A549 (cell line): ENCODE measurements around the gene MLLT11. TPM values are rescaled to one million over a fixed set of nuclear protein-coding genes. Genes with fewer than 3 reads are reported as not detected.
A peak's percentile ranks its signal among the peaks of the same experiment; 100 is the strongest.

Experiments used
- ATAC-seq, 2 experiments: fragments of 200-7000 bp in 1 of 2; fragments of >200 bp in 1 of 2; cut with Nextera tagmentation in 1 of 2; cut with Tn5 transposase in 1 of 2; 3 replicates each; pipeline versions ENCODE4 v1.8.0 to v1.9.1; 2018 to 2020; ENCODE audit warnings: mild to moderate bottlenecking in 1 of 2, moderate library complexity in 1 of 2
- CTCF ChIA-PET: fragments of 300-600 bp; sonication (Branson Sonifier 250); formaldehyde crosslinking; extraction: SDS; loops from one replicate; lab custom pipeline; 2021; ENCODE audit warnings: antibody characterized with exemption, inconsistent platforms; lab: Yijun Ruan, JAX
- POLR2A ChIA-PET: fragments of 350-600 bp; formaldehyde crosslinking; extraction: SDS; loops from one replicate; lab custom pipeline; 2021; ENCODE audit warnings: antibody characterized with exemption, inconsistent platforms; lab: Yijun Ruan, JAX
- DNase-seq, 2 experiments: peaks; one replicate each; pipeline versions ENCODE4 v3.0.0 to v3.0.0-alpha.2; 2011 to 2016; ENCODE audit warnings: low read depth in 1 of 2, low spot score in 1 of 2
- FAIRE-seq: peaks from 2 replicates; lab custom pipeline; 2011; peaks lifted over from hg19 to GRCh38; lab: Jason Lieb, UNC
- H3K27ac ChIP-seq, 2 experiments: fragments of >200 bp; sonication (Bioruptor Twin); formaldehyde crosslinking; 3 replicates each; pipeline ENCODE4 v1.5.1; 2016 to 2017
- H3K4me1 ChIP-seq: fragments of >200 bp; sonication (Bioruptor Twin); formaldehyde crosslinking; 3 replicates; pipeline ENCODE4 v1.6.1; 2016
- H3K4me2 ChIP-seq: fragments of >200 bp; sonication (Bioruptor Twin); formaldehyde crosslinking; 3 replicates; pipeline ENCODE4 v1.6.1; 2016
- H3K4me3 ChIP-seq: fragments of >200 bp; sonication (Bioruptor Twin); formaldehyde crosslinking; 3 replicates; pipeline ENCODE4 v1.5.1; 2016
- H3K9me3 ChIP-seq: fragments of >200 bp; sonication (Bioruptor Twin); formaldehyde crosslinking; 3 replicates; pipeline ENCODE4 v1.6.1; 2016
- CBX2 ChIP-seq: fragments of 200-600 bp; sonication (generic); IDR thresholded peaks from 2 replicates; pipeline ENCODE4 v1.6.1; 2016; ENCODE audit warnings: low read depth, mild to moderate bottlenecking, borderline replicate concordance
- CBX8 ChIP-seq: fragments of 200-600 bp; sonication (generic); IDR thresholded peaks from 2 replicates; pipeline ENCODE4 v1.6.1; 2016
- CHD4 ChIP-seq: fragments of 200-600 bp; sonication (generic); IDR thresholded peaks from 2 replicates; pipeline ENCODE4 v1.6.1; 2016; ENCODE audit warnings: antibody characterized with exemption, mild to moderate bottlenecking, borderline replicate concordance
- EP300 ChIP-seq, 2 experiments: fragments of >200 bp; sonication (Bioruptor Twin); formaldehyde crosslinking; IDR thresholded peaks; 2 replicates in 1 of 2; 3 replicates in 1 of 2; pipeline ENCODE4 v1.6.1; 2016 to 2017
- ESRRA ChIP-seq: fragments of 150-350 bp; IDR thresholded peaks from 2 replicates; pipeline ENCODE4 v1.6.1; 2014; ENCODE audit warnings: mild to moderate bottlenecking, low read length, borderline replicate concordance
- FOSB ChIP-seq: fragments of 250-450 bp; sonication (Bioruptor Pico); IDR thresholded peaks from 2 replicates; pipeline ENCODE4 v1.5.0; 2020; ENCODE audit warnings: mild to moderate bottlenecking, moderate library complexity
- FOSL2 ChIP-seq, 2 experiments: fragments of 450-650 bp in 1 of 2; fragments of >200 bp in 1 of 2; sonication (Bioruptor Twin) in 1 of 2; formaldehyde crosslinking; IDR thresholded peaks; 2 replicates each; pipeline versions ENCODE4 v1.5.0 to v1.6.1; 2016 to 2020; ENCODE audit warnings: mild to moderate bottlenecking in 1 of 2, moderate library complexity in 1 of 2
- FOXS1 ChIP-seq: fragments of 250-450 bp; sonication (Bioruptor Pico); IDR thresholded peaks from 2 replicates; pipeline ENCODE4 v1.5.0; 2020; ENCODE audit warnings: mild to moderate bottlenecking, moderate library complexity
- HEYL ChIP-seq: fragments of 250-450 bp; sonication (Bioruptor Pico); IDR thresholded peaks from 2 replicates; pipeline ENCODE4 v1.8.0; 2021; ENCODE audit warnings: mild to moderate bottlenecking, moderate library complexity
- HOXA7 ChIP-seq: fragments of 250-450 bp; sonication (Bioruptor Pico); IDR thresholded peaks from 2 replicates; pipeline ENCODE4 v1.5.0; 2020; ENCODE audit warnings: mild to moderate bottlenecking, moderate library complexity
- HOXB5 ChIP-seq: fragments of 250-450 bp; sonication (Bioruptor Pico); IDR thresholded peaks from 2 replicates; pipeline ENCODE4 v1.5.0; 2020; ENCODE audit warnings: mild to moderate bottlenecking, moderate library complexity
- KDM1A ChIP-seq: fragments of 200-600 bp; sonication (generic); IDR thresholded peaks from 2 replicates; pipeline ENCODE4 v1.6.1; 2016; ENCODE audit warnings: low read depth, mild to moderate bottlenecking
- NFE2L2 ChIP-seq: fragments of 150-350 bp; conservative IDR thresholded peaks from 2 replicates; pipeline ENCODE4 v1.6.1; 2014; ENCODE audit warnings: low read length
- NPAS2 ChIP-seq: fragments of 250-450 bp; sonication (Bioruptor Pico); IDR thresholded peaks from 2 replicates; pipeline ENCODE4 v1.8.0; 2022; ENCODE audit warnings: mild to moderate bottlenecking, moderate library complexity, borderline replicate concordance
- NR3C1 ChIP-seq: fragments of >200 bp; sonication (Bioruptor Twin); formaldehyde crosslinking; IDR thresholded peaks from 3 replicates; pipeline ENCODE4 v1.6.1; 2017
- RARB ChIP-seq: fragments of 250-450 bp; sonication (Bioruptor Pico); IDR thresholded peaks from 2 replicates; pipeline ENCODE4 v1.8.0; 2021; ENCODE audit warnings: mild to moderate bottlenecking, moderate library complexity
- RFX5 ChIP-seq: fragments of 450-650 bp; IDR thresholded peaks from 2 replicates; pipeline ENCODE4 v1.7.1; 2014; ENCODE audit warnings: antibody characterized with exemption, mild to moderate bottlenecking, moderate library complexity
- TP53 ChIP-seq: fragments of 250-450 bp; sonication (Bioruptor Pico); IDR thresholded peaks from 2 replicates; pipeline ENCODE4 v1.5.0; 2021; ENCODE audit warnings: mild to moderate bottlenecking, moderate library complexity
- ZSCAN20 ChIP-seq: fragments of 250-450 bp; sonication (Bioruptor Pico); IDR thresholded peaks from 2 replicates; pipeline ENCODE4 v1.8.0; 2022; ENCODE audit warnings: mild to moderate bottlenecking, moderate library complexity
- WGBS: methylation state at CpG from one replicate; pipeline ENCODE4 v1.1.6; 2017; ENCODE audit errors: missing lambda C conversion rate; 5-methylcytosine and 5-hydroxymethylcytosine counted together
- polyA plus RNA-seq, 4 experiments: library from polyadenylated mRNA; depleted of rRNA in 3 of 4; stranded (reverse); fragments of >200 nt; fragmentation: RNase III in 1 of 4; extraction: RNeasy Plus Mini Kit Qiagen cat#74134 plus additional on column Dnase treatment in 1 of 4; gene quantifications; 2 replicates in 3 of 4; 3 replicates in 1 of 4; pipeline ENCODE4 v1.2.3, GENCODE V29; 2011 to 2017
- small RNA-seq, 6 experiments: library from RNA; depleted of rRNA; stranded (forward); fragments of <200 nt; gene quantifications; one replicate each; pipeline ENCODE3, GENCODE V24; 2012
- TF ChIP-seq, protein P1 (sequence below): fragments of 250-450 bp; sonication (Bioruptor Pico); IDR thresholded peaks from 2 replicates; pipeline ENCODE4 v1.5.0; 2020; ENCODE audit warnings: low read depth, mild to moderate bottlenecking, moderate library complexity
- TF ChIP-seq, protein P2 (sequence below): fragments of 450-650 bp; IDR thresholded peaks from 2 replicates; pipeline ENCODE4 v1.6.1; 2014; ENCODE audit warnings: antibody characterized with exemption
- TF ChIP-seq, protein P3 (sequence below): fragments of >200 bp; sonication (Bioruptor Twin); formaldehyde crosslinking; IDR thresholded peaks from 3 replicates; pipeline ENCODE4 v1.6.1; 2016
- TF ChIP-seq, protein P4 (sequence below): IDR thresholded peaks from 2 replicates; pipeline ENCODE4 v1.6.1; 2012

Gene MLLT11
- polyA plus RNA-seq, 2 of the 4 experiments (the other 2 are of a cell fraction): 28.2 to 33.7 TPM

DNA sequence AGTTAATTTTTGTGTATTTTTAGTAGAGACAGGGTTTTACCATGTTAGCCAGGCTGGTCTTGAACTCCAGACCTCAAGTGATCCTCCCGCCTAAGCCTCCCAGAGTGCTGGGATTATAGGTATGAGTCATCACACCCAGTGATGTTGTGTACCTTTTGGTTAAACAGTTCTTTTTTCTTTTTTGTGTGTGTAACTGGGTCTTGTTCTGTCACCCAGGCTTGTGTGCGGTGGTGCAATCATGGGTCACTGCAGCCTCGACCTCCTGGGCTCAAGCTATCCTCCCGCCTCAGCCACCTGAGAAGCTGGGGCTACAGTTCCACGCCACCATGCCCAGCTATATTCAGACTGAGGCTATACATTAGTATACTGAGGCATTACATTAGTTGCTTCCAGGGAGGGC is 48.1 kb downstream of the MLLT11 start:
- no peak overlapping the region for H3K4me2 ChIP-seq
- no peaks in the 10 kb centered on the region for H3K9me3 ChIP-seq
- ATAC-seq (no peak), DNase-seq (no peak), FAIRE-seq (no peak)
- ChIA-PET CTCF (interaction anchor here (0.7 to 1.6 kb wide), 6 partner anchors 9 to 49 kb away, joined by 3 to 8 read pairs (median 4); no protein-coding TSS in a partner anchor), POLR2A (interaction anchor here (0.5 kb wide), 1 partner anchor 199 kb away, joined by 3 read pairs; no protein-coding TSS in a partner anchor)
- H3K4me3 ChIP-seq: no peak overlapping the region
- no peak overlapping the region for H3K27ac ChIP-seq
- TF ChIP-seq KDM1A: no peak
- TF ChIP-seq CBX8: no peak
- TF ChIP-seq, protein P1, sequence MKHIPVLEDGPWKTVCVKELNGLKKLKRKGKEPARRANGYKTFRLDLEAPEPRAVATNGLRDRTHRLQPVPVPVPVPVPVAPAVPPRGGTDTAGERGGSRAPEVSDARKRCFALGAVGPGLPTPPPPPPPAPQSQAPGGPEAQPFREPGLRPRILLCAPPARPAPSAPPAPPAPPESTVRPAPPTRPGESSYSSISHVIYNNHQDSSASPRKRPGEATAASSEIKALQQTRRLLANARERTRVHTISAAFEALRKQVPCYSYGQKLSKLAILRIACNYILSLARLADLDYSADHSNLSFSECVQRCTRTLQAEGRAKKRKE (CRISPR knock-in tag): no peak
- TF ChIP-seq FOSL2 (IDR thresholded peaks at IDR 0.05): no peak
- peak; percentile 60; the same call in 1 of the 2 replicates for TF ChIP-seq FOSL2 (CRISPR knock-in tag; IDR thresholded peaks at IDR 0.05)
- TF ChIP-seq, protein P2, sequence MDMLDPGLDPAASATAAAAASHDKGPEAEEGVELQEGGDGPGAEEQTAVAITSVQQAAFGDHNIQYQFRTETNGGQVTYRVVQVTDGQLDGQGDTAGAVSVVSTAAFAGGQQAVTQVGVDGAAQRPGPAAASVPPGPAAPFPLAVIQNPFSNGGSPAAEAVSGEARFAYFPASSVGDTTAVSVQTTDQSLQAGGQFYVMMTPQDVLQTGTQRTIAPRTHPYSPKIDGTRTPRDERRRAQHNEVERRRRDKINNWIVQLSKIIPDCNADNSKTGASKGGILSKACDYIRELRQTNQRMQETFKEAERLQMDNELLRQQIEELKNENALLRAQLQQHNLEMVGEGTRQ: no peak
- TF ChIP-seq EP300 (IDR thresholded peaks at IDR 0.05): no peak
- TF ChIP-seq FOXS1 (CRISPR knock-in tag): no peak
- TF ChIP-seq RFX5: no peak
- H3K4me1 ChIP-seq: peaks cover 8% of the 10 kb centered on the region; the same call in 1 of the 3 replicates
- WGBS: 81% methylated on average over 5 of the region's 5 CpGs

DNA sequence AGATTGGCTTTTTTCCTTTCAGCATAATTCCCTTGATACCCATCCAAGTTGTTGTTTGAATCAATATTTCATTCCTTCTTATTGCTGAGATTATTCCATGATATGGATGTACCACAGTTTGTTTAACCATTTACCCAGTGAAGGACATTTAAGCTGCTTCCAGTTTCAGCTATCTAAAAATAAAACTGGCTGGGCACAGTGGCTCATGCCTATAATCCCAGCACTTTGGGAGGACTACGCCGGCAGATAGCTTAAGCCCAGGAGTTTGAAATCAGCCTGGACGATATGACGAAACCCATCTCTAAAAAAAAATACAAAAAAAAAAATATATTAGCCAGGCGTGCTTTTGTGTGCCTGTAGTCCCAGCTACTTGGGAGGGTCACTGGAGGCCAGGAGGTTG is 53.7 kb downstream of the MLLT11 start:
- Histone ChIP-seq H3K4me1 (no peaks in the 10 kb centered on the region), H3K9me3 (no peaks in the 10 kb centered on the region), H3K4me3 (no peak overlapping the region), H3K4me2 (no peak overlapping the region), H3K27ac (no peak overlapping the region)
- FAIRE-seq (no peak), ATAC-seq (no peak), DNase-seq (no peak)
- 90% methylated on average over 5 of the region's 5 CpGs for WGBS
- POLR2A ChIA-PET: no interaction called here
- TF ChIP-seq HEYL: no peak
- TF ChIP-seq NFE2L2: no peak
- TF ChIP-seq, protein P3, sequence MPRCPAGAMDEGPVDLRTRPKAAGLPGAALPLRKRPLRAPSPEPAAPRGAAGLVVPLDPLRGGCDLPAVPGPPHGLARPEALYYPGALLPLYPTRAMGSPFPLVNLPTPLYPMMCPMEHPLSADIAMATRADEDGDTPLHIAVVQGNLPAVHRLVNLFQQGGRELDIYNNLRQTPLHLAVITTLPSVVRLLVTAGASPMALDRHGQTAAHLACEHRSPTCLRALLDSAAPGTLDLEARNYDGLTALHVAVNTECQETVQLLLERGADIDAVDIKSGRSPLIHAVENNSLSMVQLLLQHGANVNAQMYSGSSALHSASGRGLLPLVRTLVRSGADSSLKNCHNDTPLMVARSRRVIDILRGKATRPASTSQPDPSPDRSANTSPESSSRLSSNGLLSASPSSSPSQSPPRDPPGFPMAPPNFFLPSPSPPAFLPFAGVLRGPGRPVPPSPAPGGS: no peak
- no peak for TF ChIP-seq FOSB (CRISPR knock-in tag)
- TF ChIP-seq ESRRA: no peak
- TF ChIP-seq RFX5: no peak
- TF ChIP-seq HOXB5: no peak
- TF ChIP-seq NPAS2 (CRISPR knock-in tag): no peak
- no peak for TF ChIP-seq CBX2
- TF ChIP-seq CBX8: no peak
- TF ChIP-seq EP300 (IDR thresholded peaks at IDR 0.05): no peak
- no peak for TF ChIP-seq HOXA7 (CRISPR knock-in tag)
- TF ChIP-seq, protein P1 (CRISPR knock-in tag): no peak
- no peak for TF ChIP-seq CHD4
- TF ChIP-seq RARB: no peak
- no peak for TF ChIP-seq NR3C1
- TF ChIP-seq ZSCAN20: no peak
- TF ChIP-seq, protein P4, sequence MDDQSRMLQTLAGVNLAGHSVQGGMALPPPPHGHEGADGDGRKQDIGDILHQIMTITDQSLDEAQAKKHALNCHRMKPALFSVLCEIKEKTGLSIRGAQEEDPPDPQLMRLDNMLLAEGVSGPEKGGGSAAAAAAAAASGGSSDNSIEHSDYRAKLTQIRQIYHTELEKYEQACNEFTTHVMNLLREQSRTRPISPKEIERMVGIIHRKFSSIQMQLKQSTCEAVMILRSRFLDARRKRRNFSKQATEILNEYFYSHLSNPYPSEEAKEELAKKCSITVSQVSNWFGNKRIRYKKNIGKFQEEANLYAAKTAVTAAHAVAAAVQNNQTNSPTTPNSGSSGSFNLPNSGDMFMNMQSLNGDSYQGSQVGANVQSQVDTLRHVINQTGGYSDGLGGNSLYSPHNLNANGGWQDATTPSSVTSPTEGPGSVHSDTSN: no peak
- no peak for TF ChIP-seq TP53 (CRISPR knock-in tag)
- CTCF ChIA-PET: interaction anchor here (0.7 kb wide), 1 partner anchor 19 kb away, joined by 4 read pairs; no protein-coding TSS in a partner anchor

Small RNA genes lying within 50 kb of the gene (small RNA-seq; reads per million reads assigned to genes)
- gene RNU6-884P: 0 to 2.1 (median 0.42) reads per million in 6 experiments

Other genes with a start within 250 kb of the MLLT11 start
- gene ARNT, start 183.8 kb upstream of the MLLT11 start, polyA plus RNA-seq (2011; rRNA removed): 25.6 and 30.8 TPM in 2 replicates
- 13.8 to 17.6 TPM (median 17.6 TPM) in 3 replicates for gene ARNT, start 183.8 kb upstream of the MLLT11 start, polyA plus RNA-seq (2017; fragmentation: RNase III; extraction: RNeasy Plus Mini Kit Qiagen cat#74134 plus additional on column Dnase treatment)
- gene CTXND2, start 173.3 kb upstream of the MLLT11 start, polyA plus RNA-seq (2011; rRNA removed): not detected in 2 replicates
- gene CTXND2, start 173.3 kb upstream of the MLLT11 start, polyA plus RNA-seq (2017; fragmentation: RNase III; extraction: RNeasy Plus Mini Kit Qiagen cat#74134 plus additional on column Dnase treatment): not detected in 3 replicates
- gene SETDB1, start 134.0 kb upstream of the MLLT11 start, polyA plus RNA-seq (2011; rRNA removed): 48.8 and 56.9 TPM in 2 replicates
- gene SETDB1, start 134.0 kb upstream of the MLLT11 start, polyA plus RNA-seq (2017; fragmentation: RNase III; extraction: RNeasy Plus Mini Kit Qiagen cat#74134 plus additional on column Dnase treatment): 25.1 to 27.6 TPM (median 25.2 TPM) in 3 replicates
- gene CERS2, start 85.6 kb upstream of the MLLT11 start, polyA plus RNA-seq (2011; rRNA removed): 356 and 395 TPM in 2 replicates
- gene CERS2, start 85.6 kb upstream of the MLLT11 start, polyA plus RNA-seq (2017; fragmentation: RNase III; extraction: RNeasy Plus Mini Kit Qiagen cat#74134 plus additional on column Dnase treatment): 183 to 196 TPM (median 196 TPM) in 3 replicates
- 2.2 and 3.3 TPM in 2 replicates for gene ANXA9, start 78.1 kb upstream of the MLLT11 start, polyA plus RNA-seq (2011; rRNA removed)
- gene ANXA9, start 78.1 kb upstream of the MLLT11 start, polyA plus RNA-seq (2017; fragmentation: RNase III; extraction: RNeasy Plus Mini Kit Qiagen cat#74134 plus additional on column Dnase treatment): 1.5 to 2.1 TPM (median 1.7 TPM) in 3 replicates
- gene MINDY1, start 53.5 kb upstream of the MLLT11 start, polyA plus RNA-seq (2011; rRNA removed): 5.2 and 7.9 TPM in 2 replicates
- 4.0 to 4.8 TPM (median 4.8 TPM) in 3 replicates for gene MINDY1, start 53.5 kb upstream of the MLLT11 start, polyA plus RNA-seq (2017; fragmentation: RNase III; extraction: RNeasy Plus Mini Kit Qiagen cat#74134 plus additional on column Dnase treatment)
- 27.0 and 27.5 TPM in 2 replicates for gene PRUNE1, start 51.9 kb upstream of the MLLT11 start, polyA plus RNA-seq (2011; rRNA removed)
- 11.1 to 11.9 TPM (median 11.1 TPM) in 3 replicates for gene PRUNE1, start 51.9 kb upstream of the MLLT11 start, polyA plus RNA-seq (2017; fragmentation: RNase III; extraction: RNeasy Plus Mini Kit Qiagen cat#74134 plus additional on column Dnase treatment)
- 0.30 and 0.38 TPM in 2 replicates for gene BNIPL, start 23.8 kb upstream of the MLLT11 start, polyA plus RNA-seq (2011; rRNA removed)
- 0.22 to 0.51 TPM (median 0.28 TPM) in 3 replicates for gene BNIPL, start 23.8 kb upstream of the MLLT11 start, polyA plus RNA-seq (2017; fragmentation: RNase III; extraction: RNeasy Plus Mini Kit Qiagen cat#74134 plus additional on column Dnase treatment)
- 2.9 and 3.3 TPM in 2 replicates for gene C1orf56, start 12.6 kb upstream of the MLLT11 start, polyA plus RNA-seq (2011; rRNA removed)
- gene C1orf56, start 12.6 kb upstream of the MLLT11 start, polyA plus RNA-seq (2017; fragmentation: RNase III; extraction: RNeasy Plus Mini Kit Qiagen cat#74134 plus additional on column Dnase treatment): 5.1 to 6.8 TPM (median 6.6 TPM) in 3 replicates
- gene CDC42SE1, start 775 bp upstream of the MLLT11 start, polyA plus RNA-seq (2011; rRNA removed): 78.1 and 83.1 TPM in 2 replicates
- 50.6 to 54.7 TPM (median 52.0 TPM) in 3 replicates for gene CDC42SE1, start 775 bp upstream of the MLLT11 start, polyA plus RNA-seq (2017; fragmentation: RNase III; extraction: RNeasy Plus Mini Kit Qiagen cat#74134 plus additional on column Dnase treatment)
- gene GABPB2, start 10.4 kb downstream of the MLLT11 start, polyA plus RNA-seq (2011; rRNA removed): 9.9 and 10.8 TPM in 2 replicates
- 2.4 to 3.9 TPM (median 3.3 TPM) in 3 replicates for gene GABPB2, start 10.4 kb downstream of the MLLT11 start, polyA plus RNA-seq (2017; fragmentation: RNase III; extraction: RNeasy Plus Mini Kit Qiagen cat#74134 plus additional on column Dnase treatment)
- 1.3 and 1.7 TPM in 2 replicates for gene SEMA6C, start 86.2 kb downstream of the MLLT11 start, polyA plus RNA-seq (2011; rRNA removed)
- 1.5 to 2.5 TPM (median 1.6 TPM) in 3 replicates for gene SEMA6C, start 86.2 kb downstream of the MLLT11 start, polyA plus RNA-seq (2017; fragmentation: RNase III; extraction: RNeasy Plus Mini Kit Qiagen cat#74134 plus additional on column Dnase treatment)
- not detected in 2 replicates for gene TNFAIP8L2, start 96.3 kb downstream of the MLLT11 start, polyA plus RNA-seq (2011; rRNA removed)
- gene TNFAIP8L2, start 96.3 kb downstream of the MLLT11 start, polyA plus RNA-seq (2017; fragmentation: RNase III; extraction: RNeasy Plus Mini Kit Qiagen cat#74134 plus additional on column Dnase treatment): not detected in 3 replicates
- 10.5 and 11.6 TPM in 2 replicates for gene LYSMD1, start 105.5 kb downstream of the MLLT11 start, polyA plus RNA-seq (2011; rRNA removed)
- 7.0 to 7.3 TPM (median 7.3 TPM) in 3 replicates for gene LYSMD1, start 105.5 kb downstream of the MLLT11 start, polyA plus RNA-seq (2017; fragmentation: RNase III; extraction: RNeasy Plus Mini Kit Qiagen cat#74134 plus additional on column Dnase treatment)
- gene SCNM1, start 105.7 kb downstream of the MLLT11 start, polyA plus RNA-seq (2011; rRNA removed): 27.9 and 29.3 TPM in 2 replicates
- gene SCNM1, start 105.7 kb downstream of the MLLT11 start, polyA plus RNA-seq (2017; fragmentation: RNase III; extraction: RNeasy Plus Mini Kit Qiagen cat#74134 plus additional on column Dnase treatment): 29.5 to 31.7 TPM (median 30.9 TPM) in 3 replicates
- 0.30 TPM in 1 of 2 replicates, not detected in the other for gene TMOD4, start 115.6 kb downstream of the MLLT11 start, polyA plus RNA-seq (2011; rRNA removed)
- 0.29 to 0.49 TPM in 2 of 3 replicates, not detected in the other for gene TMOD4, start 115.6 kb downstream of the MLLT11 start, polyA plus RNA-seq (2017; fragmentation: RNase III; extraction: RNeasy Plus Mini Kit Qiagen cat#74134 plus additional on column Dnase treatment)
- 64.4 and 81.2 TPM in 2 replicates for gene VPS72, start 129.8 kb downstream of the MLLT11 start, polyA plus RNA-seq (2011; rRNA removed)
- 49.7 to 50.8 TPM (median 49.8 TPM) in 3 replicates for gene VPS72, start 129.8 kb downstream of the MLLT11 start, polyA plus RNA-seq (2017; fragmentation: RNase III; extraction: RNeasy Plus Mini Kit Qiagen cat#74134 plus additional on column Dnase treatment)
- 129 and 183 TPM in 2 replicates for gene PIP5K1A, start 138.2 kb downstream of the MLLT11 start, polyA plus RNA-seq (2011; rRNA removed)
- gene PIP5K1A, start 138.2 kb downstream of the MLLT11 start, polyA plus RNA-seq (2017; fragmentation: RNase III; extraction: RNeasy Plus Mini Kit Qiagen cat#74134 plus additional on column Dnase treatment): 46.8 to 50.0 TPM (median 49.4 TPM) in 3 replicates
- 241 and 265 TPM in 2 replicates for gene PSMD4, start 194.3 kb downstream of the MLLT11 start, polyA plus RNA-seq (2011; rRNA removed)
- gene PSMD4, start 194.3 kb downstream of the MLLT11 start, polyA plus RNA-seq (2017; fragmentation: RNase III; extraction: RNeasy Plus Mini Kit Qiagen cat#74134 plus additional on column Dnase treatment): 207 to 218 TPM (median 210 TPM) in 3 replicates
- 14.0 and 14.3 TPM in 2 replicates for gene ZNF687, start 221.9 kb downstream of the MLLT11 start, polyA plus RNA-seq (2011; rRNA removed)
- 16.3 to 18.4 TPM (median 17.5 TPM) in 3 replicates for gene ZNF687, start 221.9 kb downstream of the MLLT11 start, polyA plus RNA-seq (2017; fragmentation: RNase III; extraction: RNeasy Plus Mini Kit Qiagen cat#74134 plus additional on column Dnase treatment)